ENCODE data around the gene DNAAF1. TPM values are rescaled to one million over a fixed set of nuclear protein-coding genes. Genes with fewer than 3 reads are reported as not detected.

DNAAF1 gene
- total RNA-seq, 2 donors from 2014 or later = 0.32 to 8.2 TPM

GRCh38 chr16:84218956-84219355 lies 73.8 kb downstream of the DNAAF1 start:
- H3K4me1 ChIP-seq (replicated peaks) = no peaks in the 10 kb centered on the region
- no peak for DNase-seq (ENCODE audit: low spot score)
- 77% methylated on average over 6 of the region's 6 CpGs for WGBS
- intact Hi-C loops (cut with DNase I) = no loop called here
- H3K27me3 ChIP-seq (replicated peaks; ENCODE audit: insufficient read depth) = no peaks in the 10 kb centered on the region
- no peak for TF ChIP-seq CTCF (IDR thresholded peaks at IDR 0.05)
- TF ChIP-seq POLR2A (IDR thresholded peaks at IDR 0.05) = no peak
- no peak for TF ChIP-seq POLR2AphosphoS5 (IDR thresholded peaks at IDR 0.05)
- no peak overlapping the region for H3K27ac ChIP-seq
- H3K9me3 ChIP-seq = no peaks in the 10 kb centered on the region
- H3K36me3 ChIP-seq = no peaks in the 10 kb centered on the region
- H3K4me3 ChIP-seq = no peak overlapping the region

- 100% methylated on average over 1 of the region's 1 CpG for WGBS
Observed at GRCh38 chr16:84220851-84221250, 75.7 kb downstream of the DNAAF1 start.

GRCh38 chr16:84223456-84223855 lies 78.3 kb downstream of the DNAAF1 start:
- Histone ChIP-seq H3K27ac (no peak overlapping the region), H3K4me1 (replicated peaks) (no peaks in the 10 kb centered on the region), H3K9me3 (no peaks in the 10 kb centered on the region), H3K27me3 (replicated peaks; ENCODE audit: insufficient read depth) (no peaks in the 10 kb centered on the region), H3K4me3 (no peak overlapping the region), H3K36me3 (no peaks in the 10 kb centered on the region)
- TF ChIP-seq POLR2A (IDR thresholded peaks at IDR 0.05) (no peak), POLR2AphosphoS5 (IDR thresholded peaks at IDR 0.05) (no peak), CTCF (IDR thresholded peaks at IDR 0.05) (no peak)
- intact Hi-C loops (cut with DNase I) = no loop called here
- DNase-seq (ENCODE audit: low spot score) = no peak
- WGBS = 93% methylated on average over 4 of the region's 4 CpGs

More at GRCh38 chr16:84220851-84221250, 75.7 kb downstream of the DNAAF1 start:
- intact Hi-C loops (cut with DNase I) = no loop called here
- TF ChIP-seq CTCF (IDR thresholded peaks at IDR 0.05) (no peak), POLR2A (IDR thresholded peaks at IDR 0.05) (no peak), POLR2AphosphoS5 (IDR thresholded peaks at IDR 0.05) (no peak)
- H3K4me1 ChIP-seq (replicated peaks) = no peaks in the 10 kb centered on the region
- no peaks in the 10 kb centered on the region for H3K27me3 ChIP-seq (replicated peaks; ENCODE audit: insufficient read depth)
- no peak overlapping the region for H3K27ac ChIP-seq
- DNase-seq (ENCODE audit: low spot score) = no peak
- H3K9me3 ChIP-seq = no peaks in the 10 kb centered on the region
- no peaks in the 10 kb centered on the region for H3K36me3 ChIP-seq
- H3K4me3 ChIP-seq = no peak overlapping the region

DNA sequence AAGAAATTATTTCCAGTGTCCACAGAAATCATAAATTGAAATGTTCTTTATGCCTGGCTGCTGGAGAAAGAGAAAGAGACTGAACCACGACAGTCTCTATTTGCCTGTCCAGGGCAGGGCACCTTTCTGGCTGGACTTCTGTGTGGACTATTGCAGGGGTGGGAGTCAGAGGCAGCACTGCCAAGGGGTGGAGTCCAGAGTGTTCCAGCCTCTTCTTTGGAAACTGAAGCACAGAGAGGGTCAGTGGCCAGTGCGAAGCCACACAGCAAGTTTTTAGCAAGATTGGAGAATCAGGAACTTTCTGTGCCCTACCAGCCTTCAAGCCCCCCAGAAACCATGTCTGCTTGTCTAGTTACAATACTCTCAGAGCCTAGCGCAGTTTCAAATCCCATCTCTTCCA lies 79.4 kb downstream of the DNAAF1 start:
- Histone ChIP-seq H3K4me3 (no peak overlapping the region), H3K27ac (no peak overlapping the region), H3K27me3 (replicated peaks; ENCODE audit: insufficient read depth) (no peaks in the 10 kb centered on the region), H3K36me3 (no peaks in the 10 kb centered on the region), H3K4me1 (replicated peaks) (no peaks in the 10 kb centered on the region), H3K9me3 (no peaks in the 10 kb centered on the region)
- no peak for DNase-seq (ENCODE audit: low spot score)
- WGBS = 94% methylated on average over 3 of the region's 3 CpGs
- intact Hi-C loops (cut with DNase I) = no loop called here
- no peak for TF ChIP-seq POLR2AphosphoS5 (IDR thresholded peaks at IDR 0.05)
- no peak for TF ChIP-seq CTCF (IDR thresholded peaks at IDR 0.05)
- no peak for TF ChIP-seq POLR2A (IDR thresholded peaks at IDR 0.05)

GRCh38 chr16:84225126-84225525 lies 80.0 kb downstream of the DNAAF1 start:
- WGBS = 87% methylated on average over 3 of the region's 3 CpGs
- Histone ChIP-seq H3K4me3 (no peak overlapping the region), H3K27ac (no peak overlapping the region), H3K27me3 (replicated peaks; ENCODE audit: insufficient read depth) (no peaks in the 10 kb centered on the region), H3K36me3 (no peaks in the 10 kb centered on the region), H3K4me1 (replicated peaks) (no peaks in the 10 kb centered on the region), H3K9me3 (no peaks in the 10 kb centered on the region)
- DNase-seq (ENCODE audit: low spot score) = no peak
- no peak for TF ChIP-seq POLR2AphosphoS5 (IDR thresholded peaks at IDR 0.05)
- TF ChIP-seq CTCF (IDR thresholded peaks at IDR 0.05) = no peak
- TF ChIP-seq POLR2A (IDR thresholded peaks at IDR 0.05) = no peak
- intact Hi-C loops (cut with DNase I) = no loop called here
